Neutrophil (primary cell): Measurements from ENCODE around the gene TSPAN14.
"Not testable (repeated sequence)": the region's sequence is repeated elsewhere in the genome, so short reads cannot be mapped to it uniquely, and the experiment has no call there.

Experiments
- H3K27ac ChIP-seq: fragments of 200-600 bp; sonication (generic); 2 replicates; pipeline ENCODE4 v1.5.1; 2016; ENCODE audit warnings: mild to moderate bottlenecking, moderate library complexity
- H3K27me3 ChIP-seq: fragments of 200-600 bp; sonication (generic); 2 replicates; pipeline ENCODE4 v1.6.0; 2016; ENCODE audit warnings: mild to moderate bottlenecking
- H3K36me3 ChIP-seq: fragments of 200-600 bp; sonication (generic); 2 replicates; pipeline ENCODE4 v1.5.1; 2017
- H3K4me1 ChIP-seq, 2 experiments: fragments of 200-600 bp in 1 of 2; sonication (generic) in 1 of 2; 1 replicate in 1 of 2; 2 replicates in 1 of 2; pipeline versions ENCODE4 v1.5.1 to v1.6.1; 2013 to 2016; ENCODE audit warnings: low read depth in 1 of 2, low read length in 1 of 2, mild to moderate bottlenecking in 1 of 2, moderate library complexity in 1 of 2; ENCODE audit not compliant: control insufficient read depth in 1 of 2, insufficient read depth in 1 of 2
- H3K4me3 ChIP-seq, 2 experiments: fragments of 200-600 bp in 1 of 2; sonication (generic) in 1 of 2; 1 replicate in 1 of 2; 2 replicates in 1 of 2; pipeline ENCODE4 v1.5.1; 2013 to 2016; ENCODE audit warnings: low read depth in 1 of 2, low read length in 1 of 2, mild to moderate bottlenecking in 1 of 2, moderate library complexity in 1 of 2
- H3K9me3 ChIP-seq: fragments of 200-600 bp; sonication (generic); 2 replicates; pipeline ENCODE4 v1.5.1; 2016
- TF ChIP-seq, protein P1 (sequence below): fragments of 200-600 bp; sonication (generic); IDR thresholded peaks from 2 replicates; pipeline ENCODE4 v1.5.1; 2016; ENCODE audit warnings: antibody characterized with exemption

The TSPAN14 gene

GRCh38 chr10:80473096-80473657 is 19.1 kb downstream of the TSPAN14 start:
- H3K4me1 ChIP-seq: peaks cover 23 to 43% of the 10 kb centered on the region in 2 experiments
- H3K27ac ChIP-seq: peak overlapping the region; percentile 35
- H3K9me3 ChIP-seq: no peaks in the 10 kb centered on the region

GRCh38 chr10:80473692-80474596 is 19.8 kb downstream of the TSPAN14 start:
- Histone ChIP-seq H3K36me3 (peaks cover 34% of the 10 kb centered on the region), H3K4me3 (no peak overlapping the region), H3K27me3 (no peaks in the 10 kb centered on the region), H3K9me3 (no peaks in the 10 kb centered on the region), H3K27ac (peak overlapping the region; percentile 46), H3K4me1 (peaks cover 17 to 37% of the 10 kb centered on the region in 2 experiments)
- TF ChIP-seq, protein P1, sequence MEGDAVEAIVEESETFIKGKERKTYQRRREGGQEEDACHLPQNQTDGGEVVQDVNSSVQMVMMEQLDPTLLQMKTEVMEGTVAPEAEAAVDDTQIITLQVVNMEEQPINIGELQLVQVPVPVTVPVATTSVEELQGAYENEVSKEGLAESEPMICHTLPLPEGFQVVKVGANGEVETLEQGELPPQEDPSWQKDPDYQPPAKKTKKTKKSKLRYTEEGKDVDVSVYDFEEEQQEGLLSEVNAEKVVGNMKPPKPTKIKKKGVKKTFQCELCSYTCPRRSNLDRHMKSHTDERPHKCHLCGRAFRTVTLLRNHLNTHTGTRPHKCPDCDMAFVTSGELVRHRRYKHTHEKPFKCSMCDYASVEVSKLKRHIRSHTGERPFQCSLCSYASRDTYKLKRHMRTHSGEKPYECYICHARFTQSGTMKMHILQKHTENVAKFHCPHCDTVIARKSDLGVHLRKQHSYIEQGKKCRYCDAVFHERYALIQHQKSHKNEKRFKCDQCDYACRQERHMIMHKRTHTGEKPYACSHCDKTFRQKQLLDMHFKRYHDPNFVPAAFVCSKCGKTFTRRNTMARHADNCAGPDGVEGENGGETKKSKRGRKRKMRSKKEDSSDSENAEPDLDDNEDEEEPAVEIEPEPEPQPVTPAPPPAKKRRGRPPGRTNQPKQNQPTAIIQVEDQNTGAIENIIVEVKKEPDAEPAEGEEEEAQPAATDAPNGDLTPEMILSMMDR: no peak

More at GRCh38 chr10:80473096-80473657, 19.1 kb downstream of the TSPAN14 start:
- H3K4me3 ChIP-seq: no peak overlapping the region
- TF ChIP-seq, protein P1: no peak
- peaks cover 37% of the 10 kb centered on the region for H3K36me3 ChIP-seq
- H3K27me3 ChIP-seq: no peaks in the 10 kb centered on the region

- H3K4me3 ChIP-seq: no peak overlapping the region
- H3K27me3 ChIP-seq: no peaks in the 10 kb centered on the region
- peaks cover 29% of the 10 kb centered on the region for H3K36me3 ChIP-seq
- peak overlapping the region; percentile 46 for H3K27ac ChIP-seq
- no peaks in the 10 kb centered on the region for H3K9me3 ChIP-seq
- TF ChIP-seq, protein P1: no peak
- H3K4me1 ChIP-seq: peaks cover 17 to 33% of the 10 kb centered on the region in 2 experiments
These were observed 20.4 kb downstream of the TSPAN14 start for GRCh38 chr10:80474597-80474910.

DNA sequence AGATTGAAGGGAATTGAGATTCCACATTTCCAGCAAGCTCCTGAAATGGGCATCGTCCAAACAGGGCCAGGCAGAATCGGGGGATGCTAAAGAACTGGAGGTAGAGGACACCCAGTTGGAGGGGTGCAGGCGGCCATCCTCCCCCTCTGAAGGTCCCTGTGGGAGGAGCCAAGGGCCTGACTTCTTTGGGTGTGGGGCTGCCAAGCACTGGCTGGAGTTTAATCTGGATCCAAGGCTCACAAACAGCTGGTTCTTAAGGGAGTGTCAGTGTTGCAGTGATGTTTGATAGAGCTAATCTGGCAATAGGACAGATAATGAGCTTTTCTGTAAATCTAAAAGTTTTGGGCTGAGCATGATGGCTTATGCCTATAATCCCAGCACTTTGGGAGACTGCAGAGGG is 20.8 kb downstream of the TSPAN14 start:
- Histone ChIP-seq H3K36me3 (peaks cover 26% of the 10 kb centered on the region), H3K4me1 (peaks cover 17 to 33% of the 10 kb centered on the region in 2 experiments), H3K9me3 (no peaks in the 10 kb centered on the region), H3K4me3 (no peak overlapping the region), H3K27me3 (no peaks in the 10 kb centered on the region), H3K27ac (peak overlapping the region; percentile 46)
- TF ChIP-seq, protein P1: no peak

- Histone ChIP-seq H3K36me3 (peaks cover 19% of the 10 kb centered on the region), H3K27ac (peak overlapping the region; percentile 46), H3K4me1 (peaks cover 17 to 32% of the 10 kb centered on the region in 2 experiments)
- H3K27me3 ChIP-seq, H3K9me3 ChIP-seq, H3K4me3 ChIP-seq: not testable (repeated sequence)
These were observed 21.5 kb downstream of the TSPAN14 start for GRCh38 chr10:80475641-80476040.

DNA sequence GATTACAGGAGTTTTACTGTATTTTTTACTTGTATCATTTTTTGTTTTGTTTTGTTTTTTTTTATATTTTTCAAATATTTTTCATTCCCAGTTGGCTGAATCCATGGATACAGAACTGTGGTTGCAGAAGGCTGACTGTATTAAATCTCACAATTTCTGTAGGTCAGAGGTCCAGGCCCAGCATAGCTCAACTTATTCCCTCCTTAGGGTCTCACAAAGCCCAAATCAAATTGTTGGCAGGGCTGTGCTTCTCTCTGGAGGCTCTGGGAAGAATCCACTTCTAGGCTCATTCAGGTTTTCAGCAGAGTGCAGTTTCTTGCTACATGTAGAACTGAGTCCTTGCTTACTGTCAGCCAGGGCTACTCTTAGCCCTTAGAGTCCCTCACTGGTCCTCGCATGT is 22.6 kb downstream of the TSPAN14 start:
- no peaks in the 10 kb centered on the region for H3K9me3 ChIP-seq
- TF ChIP-seq, protein P1: no peak
- no peak overlapping the region for H3K4me3 ChIP-seq
- no peaks in the 10 kb centered on the region for H3K27me3 ChIP-seq
- peaks cover 9% of the 10 kb centered on the region for H3K36me3 ChIP-seq
- H3K4me1 ChIP-seq: peaks cover 7 to 21% of the 10 kb centered on the region in 2 experiments
- peak overlapping the region; percentile 56 for H3K27ac ChIP-seq
